Esophagus muscularis mucosa (tissue), 4 donors: ENCODE measurements around the gene COL2A1. TPM values are rescaled to one million over a fixed set of nuclear protein-coding genes. Genes with fewer than 3 reads are reported as not detected.

Experiments
- DNase-seq: peaks from one replicate; pipeline ENCODE4 v3.0.0-alpha.2; 2017; ENCODE audit errors: extremely low spot score
- H3K27ac ChIP-seq, 4 donors: fragments of 200-600 bp; sonication (generic); replicated peaks in 1 of 4; 1 replicate in 3 of 4; 2 replicates in 1 of 4; pipeline ENCODE4 v1.5.1; 2016 to 2019; ENCODE audit warnings: mild to moderate bottlenecking in 1 of 4
- H3K27me3 ChIP-seq, 4 donors: fragments of 200-600 bp; sonication (generic); one replicate each; pipeline versions ENCODE4 v1.5.1 to v1.6.0; 2016 to 2019
- H3K36me3 ChIP-seq, 4 donors: fragments of 200-600 bp; sonication (generic); one replicate each; pipeline ENCODE4 v1.5.1; 2016 to 2019
- H3K4me1 ChIP-seq, 4 donors: fragments of 200-600 bp; sonication (generic); one replicate each; pipeline ENCODE4 v1.5.1; 2016 to 2019
- H3K4me3 ChIP-seq, 4 donors: fragments of 200-600 bp; sonication (generic); 1 replicate in 2 of 4; 2 replicates in 2 of 4; pipeline ENCODE4 v1.5.1; 2016 to 2019; ENCODE audit warnings: mild to moderate bottlenecking in 4 of 4, moderate library complexity in 1 of 4
- H3K9me3 ChIP-seq, 4 donors: fragments of 200-600 bp; sonication (generic); 1 replicate in 3 of 4; 2 replicates in 1 of 4; pipeline ENCODE4 v1.5.1; 2016 to 2019
- EP300 ChIP-seq: sonication (generic); formaldehyde crosslinking; IDR thresholded peaks from one replicate; pipeline ENCODE4 v1.6.1; 2017; ENCODE audit warnings: antibody characterized with exemption
- POLR2A ChIP-seq: fragments of 450-650 bp; IDR thresholded peaks from one replicate; pipeline ENCODE4 v1.6.1; 2017; ENCODE audit warnings: antibody characterized with exemption, moderate library complexity, mild to moderate bottlenecking, low read depth
- POLR2AphosphoS5 ChIP-seq, 2 donors: sonication (generic); formaldehyde crosslinking; IDR thresholded peaks; one replicate each; pipeline ENCODE4 v1.6.1; 2017; ENCODE audit warnings: antibody characterized with exemption in 2 of 2
- WGBS: methylation state at CpG from one replicate; pipeline ENCODE4 v1.1.5; 2018; 5-methylcytosine and 5-hydroxymethylcytosine counted together
- intact Hi-C: fragments of 100-400 bp; cut with DNase I; formaldehyde crosslinking; loops from one replicate; pipeline ENCODE4 v1.15.1; 2023
- total RNA-seq, 4 donors: library from RNA; depleted of rRNA; stranded (reverse); fragments of >200 nt; gene quantifications; one replicate each; pipeline versions ENCODE4 v1.1.0 to v1.2.1, GENCODE V29; 2016
- TF ChIP-seq, protein P1 (sequence below), 3 experiments: fragments of 200-600 bp in 2 of 3; fragments of 450-650 bp in 1 of 3; sonication (generic) in 2 of 3; IDR thresholded peaks; one replicate each; pipeline ENCODE4 v1.5.1; 2017 to 2019; ENCODE audit warnings: antibody characterized with exemption in 3 of 3, mild to moderate bottlenecking in 2 of 3, moderate library complexity in 1 of 3

The COL2A1 gene
- total RNA-seq, 4 donors from 2014 or later = not detected

DNA sequence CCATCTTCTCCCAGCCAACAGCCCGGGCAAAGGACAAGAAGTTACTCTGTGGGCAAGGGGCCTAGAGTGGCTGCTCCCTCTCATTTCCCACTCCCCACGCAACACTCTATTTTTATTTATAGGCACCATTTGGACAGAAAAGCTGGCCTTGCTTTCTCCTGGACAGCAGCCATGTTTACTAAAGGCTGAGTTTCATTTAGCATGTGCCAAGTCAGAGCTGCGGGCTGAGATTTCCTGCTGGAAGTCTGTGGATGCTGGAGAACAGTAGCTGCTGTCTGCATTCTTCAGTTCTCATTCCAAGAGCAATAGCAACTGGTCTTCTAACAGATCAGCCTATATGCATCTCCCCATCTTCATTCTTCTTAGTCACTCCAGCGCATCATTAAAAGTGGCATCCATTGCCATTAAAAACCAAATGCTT lies 8.3 kb downstream of the COL2A1 start:
- H3K27ac ChIP-seq = no peak overlapping the region
- H3K27me3 ChIP-seq = peaks cover 0 to 60% (median 6%) of the 10 kb centered on the region in 4 donors
- no peak for DNase-seq
- H3K9me3 ChIP-seq = no peaks in the 10 kb centered on the region
- TF ChIP-seq EP300 (no peak), POLR2AphosphoS5 (IDR thresholded peaks at IDR 0.05) (no peak), POLR2A (no peak)
- TF ChIP-seq, protein P1, sequence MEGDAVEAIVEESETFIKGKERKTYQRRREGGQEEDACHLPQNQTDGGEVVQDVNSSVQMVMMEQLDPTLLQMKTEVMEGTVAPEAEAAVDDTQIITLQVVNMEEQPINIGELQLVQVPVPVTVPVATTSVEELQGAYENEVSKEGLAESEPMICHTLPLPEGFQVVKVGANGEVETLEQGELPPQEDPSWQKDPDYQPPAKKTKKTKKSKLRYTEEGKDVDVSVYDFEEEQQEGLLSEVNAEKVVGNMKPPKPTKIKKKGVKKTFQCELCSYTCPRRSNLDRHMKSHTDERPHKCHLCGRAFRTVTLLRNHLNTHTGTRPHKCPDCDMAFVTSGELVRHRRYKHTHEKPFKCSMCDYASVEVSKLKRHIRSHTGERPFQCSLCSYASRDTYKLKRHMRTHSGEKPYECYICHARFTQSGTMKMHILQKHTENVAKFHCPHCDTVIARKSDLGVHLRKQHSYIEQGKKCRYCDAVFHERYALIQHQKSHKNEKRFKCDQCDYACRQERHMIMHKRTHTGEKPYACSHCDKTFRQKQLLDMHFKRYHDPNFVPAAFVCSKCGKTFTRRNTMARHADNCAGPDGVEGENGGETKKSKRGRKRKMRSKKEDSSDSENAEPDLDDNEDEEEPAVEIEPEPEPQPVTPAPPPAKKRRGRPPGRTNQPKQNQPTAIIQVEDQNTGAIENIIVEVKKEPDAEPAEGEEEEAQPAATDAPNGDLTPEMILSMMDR (IDR thresholded peaks at IDR 0.05) = no peak
- H3K4me1 ChIP-seq = peaks cover 2 to 9% (median 5%) of the 10 kb centered on the region in 4 donors
- no peak overlapping the region for H3K4me3 ChIP-seq
- 56% methylated on average over 4 of the region's 4 CpGs for WGBS
- intact Hi-C loops = no loop called here
- H3K36me3 ChIP-seq = no peaks in the 10 kb centered on the region

DNA sequence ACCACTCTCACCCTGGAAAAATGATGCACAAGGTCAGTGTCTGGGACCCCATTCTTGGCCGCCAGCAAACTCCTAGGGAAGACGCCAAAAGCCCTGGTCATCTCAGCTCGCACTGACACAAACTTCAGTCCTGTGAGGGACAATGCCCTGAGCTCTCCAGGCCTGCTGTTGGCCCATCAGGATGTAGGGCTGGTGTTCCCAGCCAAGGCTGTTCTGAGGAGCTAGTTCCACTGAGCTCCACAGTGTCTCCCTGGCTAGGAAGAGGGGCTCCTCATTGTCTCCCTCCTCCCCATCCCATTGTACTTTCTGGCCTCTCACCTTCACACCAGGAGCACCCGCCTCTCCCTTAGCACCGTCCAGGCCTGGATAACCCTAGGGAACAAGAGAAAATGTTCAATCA lies 10.8 kb downstream of the COL2A1 start:
- intact Hi-C loops = no loop called here
- 93% methylated on average over 5 of the region's 5 CpGs for WGBS
- H3K4me3 ChIP-seq = no peak overlapping the region
- no peak overlapping the region for H3K27ac ChIP-seq
- H3K36me3 ChIP-seq = no peaks in the 10 kb centered on the region
- peaks cover 0 to 5% (median 0%) of the 10 kb centered on the region in 4 donors for H3K4me1 ChIP-seq
- TF ChIP-seq POLR2A (no peak), POLR2AphosphoS5 (IDR thresholded peaks at IDR 0.05) (no peak), EP300 (no peak)
- TF ChIP-seq, protein P1 (IDR thresholded peaks at IDR 0.05) = no peak
- no peaks in the 10 kb centered on the region for H3K9me3 ChIP-seq
- peaks cover 0 to 35% (median 3%) of the 10 kb centered on the region in 4 donors for H3K27me3 ChIP-seq
- no peak for DNase-seq

DNA sequence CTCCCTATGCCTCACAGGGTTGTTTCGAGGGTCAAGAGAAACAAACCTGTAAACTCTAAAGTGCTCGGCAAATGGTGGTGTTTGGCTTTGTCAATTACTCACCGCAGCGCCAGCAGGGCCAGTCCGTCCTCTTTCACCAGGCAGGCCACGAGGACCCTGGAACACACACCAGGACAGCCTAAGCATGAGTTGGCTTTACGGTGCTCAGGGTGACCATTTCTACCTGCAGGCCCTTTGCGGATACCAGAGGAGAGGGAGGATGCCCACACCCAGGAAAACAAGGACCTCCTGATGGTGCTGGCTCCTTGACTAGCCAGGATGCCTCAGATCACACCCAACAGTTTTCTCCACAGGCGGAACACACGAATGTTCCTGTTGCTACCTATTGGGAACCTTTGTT lies 11.5 kb downstream of the COL2A1 start:
- 93% methylated on average over 8 of the region's 10 CpGs for WGBS
- intact Hi-C loops = no loop called here
- no peak for DNase-seq
- no peak overlapping the region for H3K27ac ChIP-seq
- H3K4me1 ChIP-seq = peaks cover 0 to 10% (median 0%) of the 10 kb centered on the region in 4 donors
- peaks cover 0 to 29% (median 2%) of the 10 kb centered on the region in 4 donors for H3K27me3 ChIP-seq
- H3K9me3 ChIP-seq = no peaks in the 10 kb centered on the region
- no peaks in the 10 kb centered on the region for H3K36me3 ChIP-seq
- H3K4me3 ChIP-seq = no peak overlapping the region
- TF ChIP-seq, protein P1 (IDR thresholded peaks at IDR 0.05) = no peak
- TF ChIP-seq POLR2AphosphoS5 (IDR thresholded peaks at IDR 0.05) (no peak), EP300 (no peak)

DNA sequence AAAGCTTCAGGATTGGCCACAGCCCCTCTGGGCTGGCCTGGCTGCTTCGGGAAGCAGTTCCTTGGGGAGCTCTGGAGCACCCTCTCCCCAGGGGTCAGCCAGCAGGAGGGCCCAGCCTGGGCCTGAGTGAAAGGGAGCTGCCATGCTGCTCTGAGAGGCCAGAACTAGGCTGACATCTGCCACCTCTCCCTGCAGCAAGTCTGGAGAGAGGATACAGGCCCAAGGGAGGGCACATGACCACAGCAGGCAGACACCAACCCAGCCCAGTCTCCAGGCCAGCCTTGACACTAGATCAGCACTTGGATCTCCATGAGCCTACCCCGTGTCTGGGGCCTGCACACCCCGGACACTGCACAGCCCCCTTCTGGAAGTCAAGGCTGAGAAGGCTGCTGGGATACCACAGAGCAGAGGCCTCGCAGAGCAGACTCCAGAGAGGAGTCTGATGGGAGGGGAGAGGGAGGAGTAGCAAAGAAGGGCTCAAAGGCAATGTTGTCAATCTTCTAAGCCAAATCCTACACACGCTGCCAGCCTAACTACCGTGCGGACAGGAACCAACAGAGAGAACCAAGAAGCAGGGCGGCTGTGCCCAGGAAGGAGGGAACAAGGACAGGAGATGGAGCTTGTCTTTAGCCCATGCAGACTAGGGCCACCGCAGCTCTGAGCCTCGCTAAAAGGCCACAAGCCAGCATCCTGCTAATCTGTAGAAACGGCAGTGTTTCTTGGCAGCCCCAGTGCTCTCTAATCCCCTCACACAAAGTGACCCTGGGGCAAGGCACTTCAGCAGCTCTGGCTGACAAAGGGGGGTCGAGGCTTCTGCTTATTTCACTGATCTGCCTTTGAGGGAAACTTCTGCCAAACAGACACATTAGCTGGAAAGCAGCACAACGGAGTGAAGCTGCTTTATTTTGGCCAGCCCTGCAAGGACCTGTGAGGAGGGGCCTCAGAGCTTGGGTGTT lies 12.9 kb downstream of the COL2A1 start:
- H3K4me3 ChIP-seq = no peak overlapping the region
- H3K36me3 ChIP-seq = no peaks in the 10 kb centered on the region
- no peak for DNase-seq
- TF ChIP-seq, protein P1 (IDR thresholded peaks at IDR 0.05) = no peak
- no peak for TF ChIP-seq POLR2A
- TF ChIP-seq POLR2AphosphoS5 (IDR thresholded peaks at IDR 0.05) = no peak
- WGBS = 71% methylated on average over 12 of the region's 13 CpGs
- H3K27me3 ChIP-seq = peaks cover 0 to 22% (median under 1%) of the 10 kb centered on the region in 4 donors
- peaks cover 0 to 10% (median 0%) of the 10 kb centered on the region in 4 donors for H3K4me1 ChIP-seq
- intact Hi-C loops = no loop called here
- no peaks in the 10 kb centered on the region for H3K9me3 ChIP-seq
- no peak overlapping the region for H3K27ac ChIP-seq
